ENCODE results near the gene PACSIN2. TPM values are rescaled to one million over a fixed set of nuclear protein-coding genes. Genes with fewer than 3 reads are reported as not detected.
A peak's percentile ranks its signal among the peaks of the same experiment; 100 is the strongest.
"Not testable (repeated sequence)": the region's sequence is repeated elsewhere in the genome, so short reads cannot be mapped to it uniquely, and the experiment has no call there.

Gene PACSIN2
- polyA plus RNA-seq, 10 donors = 23.7 to 35.8 (median 29.1) TPM

GRCh38 chr22:42994276-42994916 lies 20.6 kb downstream of the PACSIN2 start:
- no peak for DNase-seq

- peak; percentile 52 to 69 (median 66) for DNase-seq
These were observed 21.2 kb downstream of the PACSIN2 start for GRCh38 chr22:42993651-42994275.

GRCh38 chr22:42992886-42993479 lies 22.0 kb downstream of the PACSIN2 start:
- no peak for DNase-seq

- no peak for DNase-seq
These were observed 22.9 kb downstream of the PACSIN2 start for GRCh38 chr22:42992092-42992491.

- peak in 1 of 3 donors; percentile 73 for DNase-seq
These were observed 23.8 kb downstream of the PACSIN2 start for GRCh38 chr22:42991010-42991651.

- peak in 1 of 3 donors; percentile 68 for DNase-seq
These were observed 24.7 kb downstream of the PACSIN2 start for GRCh38 chr22:42990131-42990838.

- no peak for DNase-seq
These were observed 28.8 kb downstream of the PACSIN2 start for GRCh38 chr22:42986115-42986514.

GRCh38 chr22:42985531-42985905 lies 29.4 kb downstream of the PACSIN2 start:
- no peak for DNase-seq

- no peak for DNase-seq
These were observed 30.0 kb downstream of the PACSIN2 start for GRCh38 chr22:42984814-42985530.

- DNase-seq = no peak
These were observed 30.6 kb downstream of the PACSIN2 start for GRCh38 chr22:42984397-42984796.

GRCh38 chr22:42983470-42983869 lies 31.5 kb downstream of the PACSIN2 start:
- DNase-seq = no peak

- DNase-seq = no peak
These were observed 35.3 kb downstream of the PACSIN2 start for GRCh38 chr22:42979606-42980005.

- peak in 1 of 3 donors; percentile 58 for DNase-seq
These were observed 36.4 kb downstream of the PACSIN2 start for GRCh38 chr22:42978453-42979103.

GRCh38 chr22:42977569-42977968 lies 37.4 kb downstream of the PACSIN2 start:
- DNase-seq = no peak

GRCh38 chr22:42976217-42976933 lies 38.6 kb downstream of the PACSIN2 start:
- DNase-seq = no peak

GRCh38 chr22:42974223-42974622 lies 40.7 kb downstream of the PACSIN2 start:
- DNase-seq = no peak

GRCh38 chr22:42973536-42973881 lies 41.4 kb downstream of the PACSIN2 start:
- DNase-seq = no peak

GRCh38 chr22:42972649-42973535 lies 42.1 kb downstream of the PACSIN2 start:
- DNase-seq = no peak

GRCh38 chr22:42971473-42971860 lies 43.5 kb downstream of the PACSIN2 start:
- not testable (repeated sequence) for DNase-seq

Data from muscle of back (tissue), 11 donors.